Body of pancreas (tissue), 4 donors: ENCODE measurements around the gene WDR5B. TPM values are rescaled to one million over a fixed set of nuclear protein-coding genes. Genes with fewer than 3 reads are reported as not detected.
A peak's percentile ranks its signal among the peaks of the same experiment; 100 is the strongest.

Experiments
- ATAC-seq: fragments of 150-250 bp; one replicate; pipeline ENCODE4 v1.9.1; 2016
- DNase-seq, 4 donors: peaks; one replicate each; pipeline ENCODE4 v3.0.0-alpha.2; 2019
- H3K27ac ChIP-seq, 4 donors: fragments of 200-600 bp; sonication (generic); 1 replicate in 3 of 4; 2 replicates in 1 of 4; pipeline versions ENCODE4 v1.5.1 to v1.6.1; 2016 to 2019; ENCODE audit warnings: mild to moderate bottlenecking in 1 of 4, mixed read lengths in 1 of 4, moderate library complexity in 1 of 4
- H3K27me3 ChIP-seq, 2 donors: fragments of 200-600 bp; sonication (generic); one replicate each; pipeline ENCODE4 v1.6.0; 2016; ENCODE audit warnings: mild to moderate bottlenecking in 1 of 2
- H3K36me3 ChIP-seq, 2 donors: fragments of 200-600 bp; sonication (generic); replicated peaks in 1 of 2; 2 replicates each; pipeline ENCODE4 v1.5.1; 2016; ENCODE audit warnings: low read depth in 2 of 2; ENCODE audit not compliant: insufficient read depth in 1 of 2
- H3K4me1 ChIP-seq: fragments of 200-600 bp; sonication (generic); one replicate; pipeline ENCODE4 v1.6.0; 2016
- H3K4me3 ChIP-seq, 2 donors: fragments of 200-600 bp; sonication (generic); 1 replicate in 1 of 2; 2 replicates in 1 of 2; pipeline ENCODE4 v1.5.1; 2016 to 2019
- H3K9me3 ChIP-seq, 3 donors: fragments of 200-600 bp; sonication (generic); 1 replicate in 2 of 3; 2 replicates in 1 of 3; pipeline ENCODE4 v1.5.1; 2016
- CTCF ChIP-seq, 7 experiments: fragments of 450-650 bp in 4 of 7; fragments of 200-600 bp in 3 of 7; sonication (generic) in 3 of 7; IDR thresholded peaks; one replicate each; pipeline ENCODE4 v1.5.1; 2016 to 2019; ENCODE audit warnings: antibody characterized with exemption in 7 of 7
- POLR2A ChIP-seq, 3 donors: fragments of 450-650 bp; IDR thresholded peaks; one replicate each; pipeline ENCODE4 v1.6.1; 2016; ENCODE audit warnings: antibody characterized with exemption in 3 of 3, mild to moderate bottlenecking in 2 of 3
- WGBS, 2 donors: methylation state at CpG; one replicate each; pipeline ENCODE4 v1.1.5; 2017; 5-methylcytosine and 5-hydroxymethylcytosine counted together
- intact Hi-C: fragments of 100-400 bp; cut with DNase I; formaldehyde crosslinking; loops from one replicate; pipeline ENCODE4 v1.15.1; 2023
- total RNA-seq, 2 donors: library from RNA; depleted of rRNA; stranded (reverse); fragments of >200 nt; gene quantifications; one replicate each; pipeline ENCODE4 v1.1.0, GENCODE V29; 2016

Gene WDR5B
- 1 to 10 TPM; 5.6 to 6.2 TPM for total RNA-seq

GRCh38 chr3:122415762-122416654, at the start of gene WDR5B:
Gene WDR5B, minus strand, starts transcription at chr3:122416062. Its CDS starts 534 bp downstream, at chr3:122415528.
- 0% methylated on average over 38 to 48 of the region's 48 CpGs for WGBS, 2 donors
- no peaks in the 10 kb centered on the region for H3K9me3 ChIP-seq
- ATAC-seq = peak; percentile 93
- intact Hi-C loops = no loop called here
- TF ChIP-seq CTCF (IDR thresholded peaks at IDR 0.05) (peak in 4 of 7 experiments; percentile 17 to 23 (median 19)), POLR2A (IDR thresholded peaks at IDR 0.05) (peak; percentile 81 to 95 (median 94))
- peak within 1 kb of the TSS; percentile 82 to 93 (median 91) for H3K27ac ChIP-seq
- DNase-seq = peak; percentile 99
- H3K4me3 ChIP-seq = peak within 1 kb of the TSS; percentile 24 to 36
- H3K4me1 ChIP-seq = peaks cover 55% of the 10 kb centered on the region
- no peaks in the 10 kb centered on the region for H3K27me3 ChIP-seq
- H3K36me3 ChIP-seq = no peaks in the 10 kb centered on the region

GRCh38 chr3:122464659-122465058, 48.8 kb upstream of the WDR5B start:
- no peak for DNase-seq
- intact Hi-C loops = no loop called here
- Histone ChIP-seq H3K9me3 (no peaks in the 10 kb centered on the region), H3K27ac (no peak overlapping the region), H3K36me3 (peaks cover 0 to 2% of the 10 kb centered on the region in 2 donors), H3K4me3 (no peak overlapping the region), H3K4me1 (peaks cover 16% of the 10 kb centered on the region), H3K27me3 (no peaks in the 10 kb centered on the region)
- no peak for ATAC-seq
- WGBS, 2 donors = 100% methylated on average over 1 of the region's 1 CpG
- no peak for TF ChIP-seq CTCF (IDR thresholded peaks at IDR 0.05)
- TF ChIP-seq POLR2A (IDR thresholded peaks at IDR 0.05) = no peak

- DNase-seq = no peak
- Histone ChIP-seq H3K27me3 (no peaks in the 10 kb centered on the region), H3K4me3 (no peak overlapping the region), H3K36me3 (peaks cover 0 to 9% of the 10 kb centered on the region in 2 donors), H3K4me1 (peaks cover 7% of the 10 kb centered on the region), H3K27ac (no peak overlapping the region), H3K9me3 (no peaks in the 10 kb centered on the region)
- WGBS, 2 donors = 90 to 93% methylated on average over 1 of the region's 1 CpG
- TF ChIP-seq CTCF (IDR thresholded peaks at IDR 0.05) (no peak), POLR2A (IDR thresholded peaks at IDR 0.05) (no peak)
- intact Hi-C loops = no loop called here
- no peak for ATAC-seq
Observed at GRCh38 chr3:122462406-122462805, 46.5 kb upstream of the WDR5B start.

GRCh38 chr3:122461806-122462205, 45.9 kb upstream of the WDR5B start:
- H3K4me3 ChIP-seq = no peak overlapping the region
- WGBS, 2 donors = 57 to 61% methylated on average over 3 of the region's 3 CpGs
- H3K27me3 ChIP-seq = no peaks in the 10 kb centered on the region
- H3K36me3 ChIP-seq = peaks cover 0 to 10% of the 10 kb centered on the region in 2 donors
- peaks cover 7% of the 10 kb centered on the region for H3K4me1 ChIP-seq
- intact Hi-C loops = no loop called here
- H3K27ac ChIP-seq = no peak overlapping the region
- no peak for TF ChIP-seq CTCF (IDR thresholded peaks at IDR 0.05)
- no peak for TF ChIP-seq POLR2A (IDR thresholded peaks at IDR 0.05)
- ATAC-seq (no peak), DNase-seq (no peak)
- no peaks in the 10 kb centered on the region for H3K9me3 ChIP-seq
